Natural killer cell treated with Interleukin-12 subunit alpha and Interleukin-12 subunit beta and Interleukin-15 and Interleukin-18, amount 100 ng/mL, for 72 hours (primary cell): ENCODE results near the gene MVB12A. TPM values are rescaled to one million over a fixed set of nuclear protein-coding genes. Genes with fewer than 3 reads are reported as not detected.

Source experiments
- ATAC-seq, 2 donors: fragments of 150-1000 bp; cut with Tn5 transposase in 1 of 2; sonication (Bioruptor Pico), chemical (Tn5 transposase) in 1 of 2; 2 replicates each; pipeline ENCODE4 v1.10.0; 2021
- DNase-seq: peaks from one replicate; pipeline ENCODE4 v3.0.0; 2022; ENCODE audit warnings: low spot score
- H3K27ac Mint-ChIP-seq, 2 donors: 1 replicate in 1 of 2; 2 replicates in 1 of 2; pipeline ENCODE4 v1.8.0; 2022; ENCODE audit warnings: mixed read lengths in 2 of 2, mild to moderate bottlenecking in 1 of 2, moderate library complexity in 1 of 2
- H3K27me3 Mint-ChIP-seq, 2 donors: 1 replicate in 1 of 2; 2 replicates in 1 of 2; pipeline ENCODE4 v1.8.0; 2022; ENCODE audit warnings: mixed read lengths in 2 of 2
- H3K36me3 Mint-ChIP-seq: one replicate; pipeline ENCODE4 v1.8.0; 2022; ENCODE audit warnings: mixed read lengths
- H3K4me1 Mint-ChIP-seq, 2 donors: 1 replicate in 1 of 2; 2 replicates in 1 of 2; pipeline ENCODE4 v1.8.0; 2022; ENCODE audit warnings: low read depth in 2 of 2, mixed read lengths in 2 of 2, mild to moderate bottlenecking in 1 of 2
- H3K4me3 Mint-ChIP-seq: one replicate; pipeline ENCODE4 v1.8.0; 2022; ENCODE audit warnings: mixed read lengths
- H3K9me3 Mint-ChIP-seq: 2 replicates; pipeline ENCODE4 v1.8.0; 2022; ENCODE audit warnings: mixed read lengths
- total RNA-seq, 2 donors: library from RNA; stranded (reverse); gene quantifications; one replicate each; pipeline ENCODE4 v1.2.3, GENCODE V29; 2022

MVB12A gene
- total RNA-seq, 2 donors from 2014 or later: 37.0 to 45.9 TPM

DNA sequence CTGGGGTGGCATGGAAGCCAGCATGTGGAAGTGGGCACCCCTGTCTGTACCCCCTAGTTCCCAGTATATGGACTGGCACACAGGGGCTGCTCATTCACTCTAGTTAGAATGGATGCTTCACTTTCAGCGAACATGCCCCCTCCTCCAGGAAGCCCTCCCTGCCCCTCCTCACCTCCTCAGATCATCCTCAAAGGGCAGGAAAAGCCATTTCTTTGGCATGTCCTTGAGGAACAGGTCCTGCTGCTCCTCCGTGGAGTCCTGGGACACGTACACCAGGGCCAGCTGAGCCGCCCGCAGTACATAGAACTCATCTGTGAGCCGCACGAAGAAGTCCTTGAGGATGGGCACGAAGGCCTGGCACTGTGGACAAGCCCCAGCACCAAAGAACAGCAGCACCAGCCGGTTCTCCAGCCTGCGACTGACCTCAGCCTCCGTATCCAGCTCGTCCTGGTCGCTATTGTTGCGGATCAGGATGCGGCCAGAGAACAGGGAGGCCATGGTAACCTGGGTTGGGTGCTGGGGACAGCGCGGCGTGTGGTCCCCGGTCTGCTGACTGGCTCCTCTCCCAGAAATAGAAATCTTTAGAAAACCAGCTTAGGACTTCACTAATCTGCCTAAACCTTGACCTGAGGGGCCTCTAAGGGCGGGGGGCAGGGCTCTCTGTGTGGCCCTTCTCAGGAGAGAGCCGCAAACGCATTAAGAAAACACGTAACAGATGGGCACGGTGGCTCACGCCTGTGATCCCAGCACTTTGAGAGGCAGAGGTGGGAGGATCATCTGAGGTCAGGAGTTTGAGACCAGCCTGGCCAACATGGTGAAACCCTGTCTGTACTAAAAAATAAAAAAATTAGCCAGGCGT is 40.8 kb downstream of the MVB12A start, which contains the start of gene NXNL1:
TSS of gene NXNL1 (minus strand) at position 555 of the 859 bp plus-strand sequence. CDS start at position 498, 57 bp downstream.
- H3K4me1 Mint-ChIP-seq: no peaks in the 10 kb centered on the region
- H3K4me3 Mint-ChIP-seq: no peak within 1 kb of the TSS
- H3K27me3 Mint-ChIP-seq: peaks cover 8 to 10% of the 10 kb centered on the region in 2 donors
- H3K9me3 Mint-ChIP-seq: no peaks in the 10 kb centered on the region
- ATAC-seq (no peak), DNase-seq (no peak)
- no peaks in the 10 kb centered on the region for H3K36me3 Mint-ChIP-seq
- H3K27ac Mint-ChIP-seq: no peak within 1 kb of the TSS

DNA sequence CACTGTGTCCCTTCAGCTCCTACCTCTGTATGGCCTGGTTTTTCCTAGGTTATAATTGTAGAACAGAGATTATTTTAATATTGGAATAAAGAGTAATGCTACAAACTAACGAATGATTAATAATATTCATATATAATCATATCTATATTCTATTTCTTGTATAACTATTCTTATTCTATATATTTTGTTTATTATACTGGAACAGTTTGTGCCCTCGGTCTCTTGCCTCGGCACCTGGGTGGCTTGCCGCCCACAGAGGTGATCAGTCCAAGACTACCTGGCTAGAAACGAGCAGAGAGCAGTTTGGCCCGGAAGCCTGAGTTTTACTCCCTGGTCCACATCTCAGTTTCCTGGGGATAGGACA is 46.6 kb downstream of the MVB12A start:
- no peak for ATAC-seq
- no peak overlapping the region for H3K4me3 Mint-ChIP-seq
- H3K27ac Mint-ChIP-seq: no peak overlapping the region

DNA sequence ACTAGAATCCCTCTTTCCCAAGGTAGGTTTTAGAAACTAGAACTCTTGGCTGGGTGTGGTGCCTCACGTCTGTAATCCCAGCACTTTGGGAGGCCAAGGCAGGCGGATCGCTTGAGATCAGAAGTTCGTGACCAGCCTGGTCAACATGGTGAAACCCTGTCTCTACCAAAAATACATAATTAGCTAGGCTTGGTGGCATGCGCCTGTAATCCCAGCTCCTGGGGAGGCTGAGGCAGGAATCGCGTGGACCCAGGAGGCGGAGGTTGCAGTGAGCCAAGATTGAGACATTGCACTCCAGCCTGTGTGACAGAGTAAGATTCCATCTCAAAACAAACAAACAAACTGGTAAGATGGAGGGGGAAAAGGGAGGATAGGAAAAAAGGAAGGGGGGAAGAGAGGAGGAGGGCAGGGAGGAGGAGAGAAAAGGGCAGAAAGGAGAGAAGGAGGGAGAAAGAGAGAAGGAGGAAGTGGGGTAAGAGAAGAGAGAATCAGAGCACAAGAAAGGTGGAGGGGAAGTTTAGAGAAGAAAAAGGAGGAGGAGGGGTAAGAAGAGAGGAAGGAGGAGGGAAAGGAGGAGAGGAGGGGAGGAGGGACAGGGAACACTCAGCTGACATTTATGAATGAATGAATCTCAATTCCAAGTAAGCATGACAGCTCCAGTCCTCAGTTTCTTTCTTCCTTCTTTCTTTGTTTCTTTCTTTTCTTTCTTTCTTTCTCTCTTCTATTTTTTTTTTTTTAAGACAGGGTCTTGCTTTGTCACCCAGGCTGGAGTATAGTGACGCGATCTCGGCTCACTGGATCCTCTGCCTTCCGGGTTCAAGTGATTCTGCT is 47.8 kb downstream of the MVB12A start:
- peak overlapping the region in 1 of 2 donors; percentile 49 for H3K27ac Mint-ChIP-seq
- no peak for ATAC-seq
- no peaks in the 10 kb centered on the region for H3K27me3 Mint-ChIP-seq
- peaks cover 13 to 19% of the 10 kb centered on the region in 2 donors for H3K4me1 Mint-ChIP-seq
- no peaks in the 10 kb centered on the region for H3K9me3 Mint-ChIP-seq
- no peak for DNase-seq
- H3K4me3 Mint-ChIP-seq: no peak overlapping the region
- no peaks in the 10 kb centered on the region for H3K36me3 Mint-ChIP-seq

More for the DNA sequence above, 46.6 kb downstream of the MVB12A start:
- DNase-seq: no peak
- Mint-ChIP-seq H3K4me1 (peaks cover 13 to 18% of the 10 kb centered on the region in 2 donors), H3K9me3 (no peaks in the 10 kb centered on the region), H3K36me3 (no peaks in the 10 kb centered on the region), H3K27me3 (no peaks in the 10 kb centered on the region)

- ATAC-seq: no peak
- H3K27ac Mint-ChIP-seq: peak overlapping the region; percentile 38 to 73
- H3K36me3 Mint-ChIP-seq: no peaks in the 10 kb centered on the region
- H3K27me3 Mint-ChIP-seq: no peaks in the 10 kb centered on the region
- H3K4me1 Mint-ChIP-seq: peaks cover 20 to 27% of the 10 kb centered on the region in 2 donors
- H3K9me3 Mint-ChIP-seq: no peaks in the 10 kb centered on the region
- peak overlapping the region; percentile 97 for H3K4me3 Mint-ChIP-seq
- no peak for DNase-seq
These were observed 48.6 kb downstream of the MVB12A start for GRCh38 chr19:17468302-17469091.

DNA sequence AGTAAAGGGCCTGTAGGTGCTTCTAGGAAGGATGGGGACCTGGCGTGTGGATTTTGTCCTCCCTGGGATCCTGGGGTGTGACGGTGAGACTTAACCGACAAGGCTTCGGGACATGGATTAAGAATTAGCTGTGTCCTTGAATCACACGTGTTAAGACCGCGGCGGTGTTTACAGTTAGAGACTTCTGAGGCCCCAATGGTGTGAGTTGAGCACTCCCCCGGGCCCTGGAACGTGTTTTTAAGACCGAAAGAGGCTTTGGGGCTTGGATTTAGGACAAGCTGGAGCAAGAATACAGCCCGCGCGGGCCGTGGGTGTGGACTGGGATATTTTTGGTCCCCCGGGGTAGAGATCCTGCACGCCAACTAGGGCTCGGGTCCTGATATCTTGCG is 49.2 kb downstream of the MVB12A start:
- Mint-ChIP-seq H3K4me3 (peak overlapping the region; percentile 97), H3K27ac (peak overlapping the region; percentile 38 to 73), H3K27me3 (no peaks in the 10 kb centered on the region), H3K36me3 (no peaks in the 10 kb centered on the region), H3K9me3 (no peaks in the 10 kb centered on the region), H3K4me1 (peaks cover 20 to 27% of the 10 kb centered on the region in 2 donors)
- ATAC-seq (no peak), DNase-seq (no peak)

DNA sequence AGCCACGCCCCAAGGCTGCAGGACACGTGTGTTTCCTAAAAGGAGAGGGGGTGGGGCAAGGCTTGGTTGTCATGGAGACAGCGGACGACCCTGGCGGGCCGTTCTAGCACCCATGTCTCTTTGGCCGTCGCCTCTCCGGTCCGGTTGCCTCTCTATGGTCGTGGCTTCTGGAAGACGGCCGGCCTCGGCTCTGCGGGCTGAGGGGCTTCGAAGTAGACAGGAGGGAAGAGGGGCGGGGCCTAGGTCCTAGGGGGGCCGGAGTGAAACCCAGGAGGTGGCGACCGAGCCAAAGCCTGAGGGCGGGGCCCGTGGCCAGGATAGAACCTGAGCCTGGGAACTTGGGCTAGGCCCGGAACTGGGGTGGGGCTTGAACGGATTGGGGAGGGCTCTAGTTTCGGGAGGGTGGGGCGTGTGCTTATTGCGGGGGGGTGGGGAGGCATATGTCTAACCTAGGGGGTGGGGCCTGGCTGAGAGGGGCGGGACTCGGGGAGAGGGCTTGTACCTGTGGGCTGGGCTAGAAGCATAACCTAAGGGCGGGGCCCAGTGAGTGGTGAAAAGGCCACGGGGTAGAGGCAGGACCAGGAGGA is 49.7 kb downstream of the MVB12A start:
- H3K9me3 Mint-ChIP-seq: no peaks in the 10 kb centered on the region
- peak overlapping the region; percentile 97 for H3K4me3 Mint-ChIP-seq
- ATAC-seq (peak; percentile 90), DNase-seq (peak; percentile 85)
- H3K4me1 Mint-ChIP-seq: peaks cover 20 to 27% of the 10 kb centered on the region in 2 donors
- no peaks in the 10 kb centered on the region for H3K36me3 Mint-ChIP-seq
- peak overlapping the region; percentile 38 to 73 for H3K27ac Mint-ChIP-seq
- H3K27me3 Mint-ChIP-seq: no peaks in the 10 kb centered on the region

GRCh38 chr19:17470068-17470841 is 50.4 kb downstream of the MVB12A start, which contains the start of gene SLC27A1:
Gene SLC27A1 (plus strand): TSS chr19:17470524. CDS start chr19:17470541, 17 bp downstream.
- Mint-ChIP-seq H3K4me3 (peak within 1 kb of the TSS; percentile 97), H3K36me3 (no peaks in the 10 kb centered on the region), H3K9me3 (no peaks in the 10 kb centered on the region), H3K27ac (peak within 1 kb of the TSS; percentile 61 to 73), H3K4me1 (peaks cover 20 to 27% of the 10 kb centered on the region in 2 donors), H3K27me3 (no peaks in the 10 kb centered on the region)
- ATAC-seq (peak; percentile 90 to 93), DNase-seq (peak; percentile 94)

GRCh38 chr19:17471410-17472125 is 51.7 kb downstream of the MVB12A start:
- peaks cover 20 to 27% of the 10 kb centered on the region in 2 donors for H3K4me1 Mint-ChIP-seq
- no peaks in the 10 kb centered on the region for H3K9me3 Mint-ChIP-seq
- no peak for ATAC-seq
- peak overlapping the region; percentile 32 to 61 for H3K27ac Mint-ChIP-seq
- H3K4me3 Mint-ChIP-seq: peak overlapping the region; percentile 97
- no peaks in the 10 kb centered on the region for H3K36me3 Mint-ChIP-seq
- no peaks in the 10 kb centered on the region for H3K27me3 Mint-ChIP-seq
- no peak for DNase-seq

GRCh38 chr19:17473041-17473440 is 53.2 kb downstream of the MVB12A start:
- Mint-ChIP-seq H3K4me1 (peaks cover 20 to 27% of the 10 kb centered on the region in 2 donors), H3K27me3 (no peaks in the 10 kb centered on the region), H3K9me3 (no peaks in the 10 kb centered on the region), H3K4me3 (no peak overlapping the region), H3K27ac (peak overlapping the region; percentile 18 to 63), H3K36me3 (no peaks in the 10 kb centered on the region)
- ATAC-seq (no peak), DNase-seq (no peak)
